HG03025 (cell line): Measurements from ENCODE around the gene CACNA1C.
A peak's percentile ranks its signal among the peaks of the same experiment; 100 is the strongest.

Experiments
- ATAC-seq: cut with Tn5 transposase; IDR thresholded peaks from one replicate; pipeline ENCODE4 v1.9.1; 2021; ENCODE audit warnings: mild to moderate bottlenecking, moderate library complexity; ENCODE audit not compliant: unreplicated experiment, low FRiP score

Gene CACNA1C

DNA sequence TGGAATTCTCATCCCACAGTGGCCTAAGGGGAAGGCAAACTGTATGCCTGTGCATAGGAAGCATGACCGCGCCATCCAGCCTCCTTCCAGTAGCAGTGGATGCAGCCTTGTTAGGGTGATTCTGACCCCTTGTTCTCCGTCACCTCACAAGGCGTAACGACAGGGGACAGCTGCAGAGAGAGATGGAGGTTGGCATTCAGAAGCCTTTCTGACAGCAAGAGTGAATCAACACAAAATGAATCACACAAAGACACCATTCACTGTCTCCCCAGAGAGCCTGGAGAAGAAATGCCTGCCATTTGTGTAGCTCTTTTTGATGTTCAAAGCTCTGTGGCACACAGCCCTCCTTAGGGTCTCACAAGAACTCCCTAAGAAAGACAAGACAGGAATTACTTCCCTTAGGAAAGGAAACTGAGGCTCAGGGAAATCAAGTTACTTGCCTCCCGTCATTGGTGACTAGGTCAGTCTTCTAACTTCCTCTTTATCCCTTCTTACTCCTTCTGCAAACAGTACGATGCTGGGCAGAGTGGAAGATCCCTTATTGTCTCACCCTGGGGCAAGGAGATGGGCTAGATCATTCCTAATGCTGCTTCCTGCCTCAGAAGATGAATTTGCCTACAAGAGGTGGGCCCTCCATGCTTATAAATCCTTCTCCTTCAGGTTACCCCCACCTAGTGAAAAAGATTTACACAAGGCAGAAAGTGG, 280.9 kb downstream of the CACNA1C start:
- no peak for ATAC-seq

DNA sequence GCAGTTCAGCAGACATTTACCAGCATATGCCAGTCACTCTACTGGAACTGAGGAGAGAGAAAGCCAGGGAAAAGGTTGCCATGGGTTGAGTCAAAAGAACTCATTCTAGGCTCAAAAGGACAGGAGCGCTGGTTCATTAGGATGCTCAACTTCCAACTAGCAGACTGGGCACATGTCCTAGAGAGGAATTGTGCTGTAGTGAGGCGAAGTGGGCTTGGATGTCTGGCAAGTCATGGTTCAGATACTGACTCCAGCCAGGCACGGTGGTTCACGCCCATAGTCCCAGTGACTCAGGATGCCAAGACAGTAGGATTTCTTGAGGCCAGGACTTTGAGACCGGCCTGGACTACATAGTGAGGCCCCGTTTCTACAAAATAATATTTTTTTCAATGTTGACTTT, 281.5 kb downstream of the CACNA1C start:
- no peak for ATAC-seq

DNA sequence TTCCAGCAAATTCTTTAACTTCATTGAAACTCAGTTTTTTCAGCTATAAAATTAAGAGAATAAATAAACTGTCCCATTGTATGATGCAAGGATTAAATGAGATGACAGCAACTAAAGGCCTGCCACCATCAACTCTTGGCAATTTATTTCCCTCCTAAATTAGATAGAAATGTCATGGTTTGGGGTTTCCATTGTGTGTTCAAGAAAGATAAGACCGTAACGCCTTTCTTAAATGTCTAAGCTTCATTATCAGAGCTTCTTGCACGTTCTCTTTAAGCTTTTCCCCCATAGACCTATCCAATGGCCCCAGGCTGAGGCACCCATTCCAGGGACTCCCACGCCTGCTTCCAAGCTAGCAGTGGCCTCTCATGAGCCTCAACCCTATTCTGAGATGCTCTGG, 281.9 kb downstream of the CACNA1C start:
- ATAC-seq = no peak

DNA sequence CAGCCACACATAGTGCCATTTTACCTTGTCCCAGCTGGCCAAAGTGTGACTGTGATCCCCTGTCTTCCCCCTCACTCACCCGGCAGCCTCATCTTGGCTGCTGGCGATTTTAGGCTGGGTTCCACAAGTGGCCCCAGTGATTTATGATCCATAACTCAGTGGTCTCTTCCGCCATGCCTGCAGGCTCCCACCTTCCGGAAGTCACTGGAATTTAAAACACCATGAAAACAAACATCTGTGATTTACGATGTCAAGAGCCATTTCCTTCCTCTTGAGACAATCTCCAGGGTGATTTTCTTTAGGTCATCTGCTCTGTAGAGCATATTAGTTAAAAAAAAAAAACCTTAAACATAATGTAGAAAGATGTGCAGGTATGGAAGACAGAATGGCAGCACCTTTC, 282.3 kb downstream of the CACNA1C start:
- no peak for ATAC-seq

DNA sequence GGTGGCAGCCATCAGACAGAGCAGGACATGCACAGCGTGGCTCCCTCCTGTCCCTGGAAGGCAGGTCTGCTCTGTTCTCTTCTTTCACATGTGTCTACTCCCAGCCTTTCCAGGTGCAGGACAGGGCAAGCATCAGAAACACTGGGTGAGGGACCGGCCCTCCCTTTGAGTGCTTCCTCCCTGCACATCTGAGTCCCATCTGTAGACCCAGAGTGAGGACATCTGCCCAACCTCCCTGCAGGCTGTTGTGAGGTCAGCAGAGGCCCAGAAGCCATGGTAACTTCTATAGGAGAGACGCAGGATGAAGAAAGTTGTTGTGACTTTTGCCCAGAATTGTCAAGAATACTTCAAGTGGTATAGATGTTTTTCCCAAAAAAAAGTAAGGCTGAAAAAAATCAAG, 282.7 kb downstream of the CACNA1C start:
- ATAC-seq = no peak

DNA sequence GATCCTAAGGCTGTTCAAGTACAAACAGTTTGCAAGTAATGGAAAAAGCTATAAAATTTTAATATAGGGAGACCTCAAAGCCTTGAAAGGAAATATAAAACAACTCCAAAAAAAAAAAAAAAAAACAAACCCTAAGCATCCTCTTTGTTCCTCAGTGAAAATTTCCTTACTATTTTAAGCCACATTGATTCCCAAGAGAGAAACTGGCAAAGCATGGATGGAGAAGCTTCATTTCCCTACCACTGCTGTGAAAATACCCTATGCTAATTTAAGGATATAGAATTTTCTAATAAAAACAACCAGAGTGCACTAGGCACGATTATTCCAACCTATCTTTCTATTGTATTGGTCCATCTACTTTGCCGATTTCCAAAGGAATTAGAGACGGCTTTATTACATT, 283.1 kb downstream of the CACNA1C start:
- no peak for ATAC-seq

DNA sequence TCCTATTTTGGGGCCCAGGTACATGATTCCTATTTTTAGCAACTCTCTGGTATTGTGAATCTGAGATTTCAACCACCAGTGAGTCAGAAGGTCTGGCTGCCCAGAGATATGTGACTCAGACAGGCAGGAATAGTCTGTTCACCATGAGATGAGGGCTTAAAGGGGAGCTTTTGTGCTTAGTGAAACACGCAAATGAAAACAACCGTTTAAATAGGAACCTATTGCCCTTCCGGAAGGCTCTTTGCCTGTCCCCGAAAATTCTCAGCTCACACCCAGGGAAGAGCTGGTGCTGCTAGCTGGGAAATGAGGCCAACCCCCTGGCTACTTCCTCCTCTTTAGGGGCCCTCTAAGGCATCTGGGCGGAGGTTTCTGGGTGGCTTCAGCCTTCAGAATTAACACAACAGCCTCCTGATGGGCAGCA, 283.6 kb downstream of the CACNA1C start:
- peak; percentile 79 for ATAC-seq

DNA sequence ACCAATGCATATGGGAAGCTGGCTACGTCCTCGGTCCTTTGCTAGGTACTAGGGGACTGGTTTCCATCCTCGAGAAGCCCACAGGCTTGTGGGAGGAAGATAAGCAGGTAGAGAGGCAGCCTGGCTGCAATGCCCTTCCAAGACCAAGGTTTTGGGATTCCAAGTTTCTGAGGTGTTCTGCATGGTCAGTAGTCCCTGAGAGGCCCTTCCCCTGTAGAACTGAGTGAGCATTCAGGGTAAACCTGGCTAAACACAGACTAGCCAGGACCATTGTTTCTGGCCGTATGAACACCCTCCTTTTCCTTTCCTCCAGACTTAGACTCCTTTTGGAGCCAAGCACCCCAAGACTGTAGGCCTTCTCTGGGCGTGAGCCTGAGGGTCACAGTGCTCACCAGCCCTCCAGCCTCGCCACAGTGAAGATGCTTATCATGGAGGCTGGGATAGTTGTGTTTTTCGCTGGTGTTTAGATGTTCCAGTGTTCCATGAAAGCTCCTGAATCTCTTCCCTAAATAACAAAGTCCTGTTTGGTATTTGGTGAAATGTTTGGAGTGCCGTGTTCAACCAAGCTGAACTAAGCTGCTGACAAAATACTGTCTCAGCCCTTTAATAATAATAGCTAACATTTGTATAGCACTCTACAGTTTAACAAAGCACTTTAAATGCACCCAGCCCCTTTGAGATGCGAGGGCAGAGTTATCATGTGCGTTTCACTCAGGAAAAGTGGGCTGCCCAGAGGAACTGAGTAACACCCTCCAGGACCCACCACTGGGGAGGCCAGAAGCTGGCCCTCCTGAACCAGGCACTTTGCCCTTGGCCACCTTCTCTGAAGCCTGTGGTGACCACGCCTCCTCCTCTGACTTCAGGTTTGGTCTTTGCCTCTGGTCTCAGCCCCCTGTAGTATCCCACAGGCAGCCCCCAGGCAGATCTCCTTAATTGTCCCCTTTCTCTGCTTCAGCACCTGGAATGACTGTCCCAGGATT, 284.5 kb downstream of the CACNA1C start:
- ATAC-seq = no peak

DNA sequence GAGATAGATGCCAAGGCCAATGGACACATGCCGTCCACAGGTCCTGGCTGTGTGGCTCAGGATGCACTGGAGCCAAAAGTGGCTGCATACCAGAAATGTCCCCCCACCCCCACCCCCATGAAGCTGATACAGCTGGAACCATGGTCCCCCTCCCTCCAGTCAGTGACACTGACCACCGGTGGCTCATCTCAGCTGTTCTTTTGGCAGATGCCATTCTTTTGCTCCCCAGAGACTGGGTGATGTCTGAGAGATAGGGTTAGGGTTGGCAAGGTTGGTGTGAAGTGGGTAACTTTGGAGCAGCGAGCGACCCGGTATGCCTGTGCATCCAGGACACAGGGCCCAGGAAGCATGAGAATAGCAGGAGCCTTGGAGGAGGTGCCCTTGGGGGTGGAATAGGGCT, 285.6 kb downstream of the CACNA1C start:
- no peak for ATAC-seq

DNA sequence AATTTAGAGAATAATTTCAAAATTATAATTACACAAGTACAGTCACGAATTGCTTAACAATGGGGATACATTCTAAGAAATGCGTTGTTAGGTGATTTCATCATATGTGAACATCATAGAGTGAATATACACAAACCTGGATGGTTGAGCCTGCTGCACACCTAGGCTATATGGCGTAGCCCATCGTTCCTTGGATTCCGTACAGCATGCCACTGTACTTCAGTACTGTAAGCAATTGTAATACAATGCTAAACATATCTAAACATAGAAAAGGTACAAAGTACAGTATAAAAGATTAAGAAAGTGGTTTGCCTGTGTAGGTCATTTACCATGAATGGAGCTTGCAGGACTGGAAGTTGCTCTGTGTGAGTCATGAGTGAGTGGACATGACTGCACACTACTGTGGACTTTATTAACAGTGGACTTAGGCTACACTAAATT, 286.2 kb downstream of the CACNA1C start:
- no peak for ATAC-seq

DNA sequence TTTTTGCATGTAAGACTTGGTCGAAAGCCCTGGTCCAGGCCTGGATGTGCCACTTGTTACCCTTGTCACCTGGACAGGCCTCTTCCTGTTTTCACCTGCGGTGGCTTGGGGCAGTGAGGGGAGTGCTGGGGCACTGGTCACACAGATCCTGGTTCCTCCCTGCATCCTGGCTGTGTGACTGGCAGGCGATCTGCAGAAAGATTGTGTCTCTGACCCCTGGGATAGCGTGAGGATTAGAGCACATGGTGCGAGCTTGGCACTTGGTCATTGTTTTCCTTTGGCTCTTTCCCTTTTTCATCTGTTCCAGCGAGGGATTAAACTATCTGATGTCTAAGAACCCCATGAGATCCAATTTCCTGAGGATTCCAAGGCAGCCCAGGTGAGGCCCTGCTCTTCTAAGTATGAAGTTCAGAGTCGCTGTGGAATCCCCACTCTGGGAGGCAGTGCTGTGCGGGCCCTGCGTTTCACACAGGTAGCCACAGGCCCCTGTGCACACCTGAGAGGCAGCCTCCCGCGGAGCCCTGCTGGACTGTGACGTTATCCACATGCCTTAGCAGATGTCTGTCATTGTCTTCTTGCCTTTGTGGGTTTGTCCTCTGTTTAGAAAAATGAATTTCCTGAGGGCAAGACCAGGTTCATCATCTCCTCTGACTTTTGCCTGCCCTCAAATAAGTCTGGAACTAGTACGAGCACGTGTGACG, 288.4 kb downstream of the CACNA1C start:
- ATAC-seq = no peak

DNA sequence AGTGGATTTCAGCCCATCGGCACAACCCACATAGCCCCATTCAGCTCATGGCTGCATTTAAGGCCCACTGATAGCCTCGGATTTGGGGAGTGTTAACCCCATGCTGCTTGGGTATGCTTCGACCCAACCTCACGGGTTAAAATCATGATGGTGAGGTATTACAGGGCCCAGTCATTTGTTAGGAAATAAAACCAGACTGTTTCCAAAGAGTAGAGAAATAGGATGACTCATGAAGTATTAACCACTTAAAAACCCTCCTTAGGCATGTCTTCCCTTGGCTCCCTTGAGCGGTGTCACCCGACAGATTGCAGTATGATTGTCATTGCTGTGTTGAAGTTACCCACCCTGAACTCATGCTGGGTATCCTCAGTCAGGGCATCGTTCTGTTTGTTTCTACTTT, 289.1 kb downstream of the CACNA1C start:
- no peak for ATAC-seq

DNA sequence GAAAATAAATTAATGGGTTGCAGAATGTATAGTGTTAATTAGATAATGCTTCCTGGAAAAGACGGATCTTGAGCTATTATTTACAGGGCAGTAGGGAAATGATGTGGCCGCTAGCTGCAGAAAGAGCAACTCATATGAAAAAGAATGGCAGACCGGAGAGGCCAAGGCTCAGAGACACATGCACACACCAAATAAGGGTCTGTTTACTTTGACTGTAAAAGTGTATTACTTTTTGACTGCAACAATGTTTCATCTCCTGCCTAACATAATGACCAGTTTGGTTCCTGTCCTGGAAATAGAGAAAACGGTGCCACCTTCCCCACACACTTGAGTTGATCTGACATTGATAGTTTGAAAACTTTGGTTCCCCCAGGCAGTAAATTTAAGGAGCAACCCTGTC, 290.9 kb downstream of the CACNA1C start:
- no peak for ATAC-seq

DNA sequence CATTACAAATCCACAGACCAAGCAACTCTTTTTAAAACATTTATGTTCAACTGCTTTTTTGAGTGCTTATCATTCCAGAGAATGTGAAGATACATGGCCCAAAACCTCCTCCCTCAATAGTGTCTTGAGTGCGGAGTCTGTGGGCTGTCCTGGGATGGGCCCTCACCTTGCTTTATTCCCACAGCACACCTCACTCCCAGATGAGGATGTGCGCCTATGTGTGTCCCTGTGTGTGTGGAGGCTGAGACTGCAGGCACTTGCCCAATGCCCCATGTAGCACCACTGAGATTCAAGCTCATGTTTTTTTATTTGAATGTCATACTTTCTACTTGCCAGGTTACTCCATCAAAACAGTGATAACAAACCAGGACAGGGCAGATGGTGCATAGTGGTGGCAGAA, 291.7 kb downstream of the CACNA1C start:
- ATAC-seq = no peak

DNA sequence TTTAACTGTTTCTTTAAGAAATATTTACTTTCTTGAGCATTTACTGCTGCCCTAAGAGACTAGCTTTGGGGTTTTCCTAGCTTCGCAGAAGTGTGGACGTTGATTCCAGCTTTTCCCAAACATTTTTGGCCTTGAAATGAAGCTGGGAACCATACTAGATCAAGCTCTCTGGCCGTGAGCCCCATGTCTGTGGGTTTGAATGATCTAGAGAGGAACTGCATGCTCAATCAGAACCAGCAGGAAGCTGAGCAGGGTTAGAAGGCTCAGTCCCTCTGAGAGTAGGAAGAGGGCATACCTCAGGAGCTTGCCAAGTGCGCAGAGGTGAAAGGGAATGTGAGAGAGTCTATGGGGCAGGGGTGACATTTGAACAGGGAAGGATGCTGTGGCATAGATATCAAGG, 292.1 kb downstream of the CACNA1C start:
- no peak for ATAC-seq

DNA sequence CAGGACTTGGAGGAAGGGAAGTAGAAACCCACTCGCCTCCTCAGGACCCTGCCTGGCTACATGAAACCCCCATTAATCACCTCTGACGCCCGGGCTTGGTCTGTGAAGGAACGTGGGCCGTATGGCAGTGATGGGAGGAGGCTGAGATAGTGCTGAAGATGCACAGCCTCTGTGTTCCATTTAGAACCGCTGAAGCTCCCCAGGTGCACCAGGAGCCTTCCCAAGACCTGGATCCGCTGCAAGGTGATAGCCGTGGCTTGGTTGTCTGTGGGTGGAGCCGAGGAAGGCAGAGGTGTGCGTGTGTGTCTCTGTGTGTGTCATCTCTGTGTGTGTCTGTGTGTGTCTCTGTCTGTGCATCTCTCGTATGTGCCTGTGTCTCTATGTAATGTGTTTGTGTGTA, 293.1 kb downstream of the CACNA1C start:
- ATAC-seq = no peak

DNA sequence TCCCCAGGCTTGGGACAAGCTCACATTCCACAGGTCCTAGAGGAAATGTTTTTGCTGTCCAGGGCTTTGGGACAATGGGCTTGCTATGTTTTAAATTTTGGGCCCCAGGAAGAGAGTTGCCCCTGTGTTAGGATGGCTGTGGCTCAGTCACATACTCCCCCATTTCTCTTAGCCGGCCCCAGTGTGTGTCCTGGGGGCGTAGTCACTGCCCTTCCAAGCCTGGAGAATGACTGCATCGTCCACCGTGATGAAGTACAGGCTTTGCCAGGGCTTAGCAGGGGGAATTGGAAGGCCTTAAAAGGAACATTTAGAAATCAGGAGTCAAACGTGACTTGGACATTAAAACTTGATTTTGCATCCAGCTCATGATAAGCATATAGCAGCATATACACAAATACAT, 293.6 kb downstream of the CACNA1C start:
- ATAC-seq = no peak

DNA sequence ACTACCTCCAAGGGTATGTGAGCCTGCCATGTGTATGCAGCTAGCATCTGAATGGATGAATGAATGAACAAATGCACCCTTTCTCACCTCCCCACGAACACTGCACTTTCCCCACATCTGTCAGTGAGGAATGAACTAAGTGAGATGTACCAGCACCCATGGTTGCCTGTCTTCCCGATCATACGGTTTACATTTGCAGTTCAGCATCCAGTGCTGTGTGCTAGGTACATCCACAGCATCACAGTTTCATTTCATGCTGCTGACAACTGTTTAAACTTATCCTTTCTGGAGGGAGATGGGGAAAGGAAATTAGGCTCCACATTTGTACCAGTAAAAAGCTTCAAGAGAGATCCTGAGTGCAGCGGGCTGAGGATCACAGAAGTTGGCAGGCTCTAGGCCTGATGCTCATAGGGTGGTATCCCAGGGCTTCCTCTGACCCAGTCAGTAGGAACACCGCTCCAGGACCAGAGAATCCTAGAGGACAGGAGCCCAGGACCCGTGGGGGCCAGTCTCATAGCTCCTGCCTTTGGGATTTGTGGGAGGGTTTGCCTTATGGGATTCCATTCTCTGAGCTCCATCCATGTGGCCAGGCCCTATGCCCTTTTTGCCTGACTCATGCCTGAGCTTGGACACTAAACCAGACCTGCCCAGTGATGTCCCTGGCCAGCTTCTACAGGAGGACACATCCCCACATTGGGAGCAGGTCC, 294.5 kb downstream of the CACNA1C start:
- no peak for ATAC-seq

DNA sequence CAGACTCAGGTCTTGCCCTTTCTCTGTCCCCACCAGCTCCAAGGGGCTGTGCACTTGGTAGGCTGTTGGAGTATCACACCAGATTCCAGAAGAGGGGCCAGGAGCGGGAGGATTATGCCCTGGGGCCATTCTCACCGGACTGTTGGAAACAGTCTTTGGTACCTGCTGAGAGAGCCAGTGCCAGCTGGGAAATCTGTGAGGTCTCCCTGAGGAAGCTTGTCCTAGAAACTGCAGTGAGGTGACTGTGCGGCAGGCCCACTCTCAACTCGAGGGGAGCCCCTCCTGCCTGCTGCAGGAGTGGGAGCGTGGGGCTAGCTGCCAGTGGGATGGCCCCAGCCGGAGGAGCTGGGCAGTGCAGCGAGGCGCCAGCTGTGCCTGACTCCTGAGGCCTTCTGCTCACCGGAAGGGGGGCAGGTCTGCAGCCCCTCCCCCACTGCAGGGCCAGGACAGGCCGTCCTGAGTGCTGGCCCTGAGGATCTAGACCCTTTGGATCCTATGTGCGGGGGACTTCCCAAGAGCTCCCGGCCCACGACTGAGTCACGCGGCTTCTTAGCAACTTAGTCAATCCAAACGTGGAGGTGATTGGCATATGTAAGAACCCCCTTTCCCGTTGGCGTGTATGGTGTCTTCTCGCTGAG, 295.2 kb downstream of the CACNA1C start:
- no peak for ATAC-seq

DNA sequence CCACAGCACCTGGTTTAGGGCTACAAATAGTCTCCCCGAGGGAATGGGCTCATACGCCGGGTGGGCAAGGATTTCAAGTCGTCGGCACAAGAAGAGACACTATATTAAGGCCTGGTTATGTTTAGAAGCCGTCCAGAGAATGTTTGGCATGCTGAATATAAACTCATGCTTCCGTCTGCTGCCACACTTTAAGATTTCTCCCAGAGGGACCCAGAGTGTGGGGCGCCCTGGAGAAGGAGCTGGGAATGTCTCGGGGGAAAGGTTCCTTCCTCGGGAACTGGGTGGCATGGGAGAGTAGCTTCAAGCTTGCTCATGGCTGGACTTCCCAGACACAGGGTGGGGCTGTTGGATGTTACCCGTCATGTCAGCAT, 295.7 kb downstream of the CACNA1C start:
- no peak for ATAC-seq
